ENCODE data around the gene VSNL1. TPM values are rescaled to one million over a fixed set of nuclear protein-coding genes. Genes with fewer than 3 reads are reported as not detected.
"Not testable (repeated sequence)": the region's sequence is repeated elsewhere in the genome, so short reads cannot be mapped to it uniquely, and the experiment has no call there.

The VSNL1 gene
- total and polyA plus RNA-seq, 11 donors, result 2.6 to 26.3 (median 19.3) TPM

DNA sequence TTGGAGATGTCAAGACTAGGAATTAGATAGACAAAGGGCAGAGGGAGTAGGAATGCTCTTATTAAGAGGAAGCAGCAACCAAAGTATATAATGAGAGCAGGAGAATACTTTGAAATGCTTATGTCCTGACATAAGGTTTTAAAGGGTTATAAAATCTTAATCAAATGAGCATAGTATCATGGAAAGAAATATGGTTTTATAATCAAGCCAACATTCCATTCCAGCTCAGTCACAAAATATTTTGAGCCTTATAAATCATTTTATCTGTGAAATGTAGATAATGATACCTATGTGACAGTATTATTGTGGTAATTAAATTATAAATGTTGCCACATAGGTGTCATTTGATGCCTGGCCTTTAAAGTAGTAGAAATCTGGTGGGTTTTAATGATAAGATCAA is 17.6 kb downstream of the VSNL1 start:
- ATAC-seq, result no peak
- Histone ChIP-seq H3K4me3 (no peak overlapping the region), H3K27me3 (no peaks in the 10 kb centered on the region), H3K36me3 (no peaks in the 10 kb centered on the region), H3K9me3 (no peaks in the 10 kb centered on the region), H3K27ac (no peak overlapping the region), H3K4me1 (peaks cover 0 to 4% (median 0%) of the 10 kb centered on the region in 12 donors)
- intact Hi-C loops (cut with DNase I), result no loop called here
- no peak for DNase-seq
- TF ChIP-seq POLR2A (IDR thresholded peaks at IDR 0.05), result no peak
- TF ChIP-seq, protein P1, sequence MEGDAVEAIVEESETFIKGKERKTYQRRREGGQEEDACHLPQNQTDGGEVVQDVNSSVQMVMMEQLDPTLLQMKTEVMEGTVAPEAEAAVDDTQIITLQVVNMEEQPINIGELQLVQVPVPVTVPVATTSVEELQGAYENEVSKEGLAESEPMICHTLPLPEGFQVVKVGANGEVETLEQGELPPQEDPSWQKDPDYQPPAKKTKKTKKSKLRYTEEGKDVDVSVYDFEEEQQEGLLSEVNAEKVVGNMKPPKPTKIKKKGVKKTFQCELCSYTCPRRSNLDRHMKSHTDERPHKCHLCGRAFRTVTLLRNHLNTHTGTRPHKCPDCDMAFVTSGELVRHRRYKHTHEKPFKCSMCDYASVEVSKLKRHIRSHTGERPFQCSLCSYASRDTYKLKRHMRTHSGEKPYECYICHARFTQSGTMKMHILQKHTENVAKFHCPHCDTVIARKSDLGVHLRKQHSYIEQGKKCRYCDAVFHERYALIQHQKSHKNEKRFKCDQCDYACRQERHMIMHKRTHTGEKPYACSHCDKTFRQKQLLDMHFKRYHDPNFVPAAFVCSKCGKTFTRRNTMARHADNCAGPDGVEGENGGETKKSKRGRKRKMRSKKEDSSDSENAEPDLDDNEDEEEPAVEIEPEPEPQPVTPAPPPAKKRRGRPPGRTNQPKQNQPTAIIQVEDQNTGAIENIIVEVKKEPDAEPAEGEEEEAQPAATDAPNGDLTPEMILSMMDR (IDR thresholded peaks at IDR 0.05), result no peak

DNA sequence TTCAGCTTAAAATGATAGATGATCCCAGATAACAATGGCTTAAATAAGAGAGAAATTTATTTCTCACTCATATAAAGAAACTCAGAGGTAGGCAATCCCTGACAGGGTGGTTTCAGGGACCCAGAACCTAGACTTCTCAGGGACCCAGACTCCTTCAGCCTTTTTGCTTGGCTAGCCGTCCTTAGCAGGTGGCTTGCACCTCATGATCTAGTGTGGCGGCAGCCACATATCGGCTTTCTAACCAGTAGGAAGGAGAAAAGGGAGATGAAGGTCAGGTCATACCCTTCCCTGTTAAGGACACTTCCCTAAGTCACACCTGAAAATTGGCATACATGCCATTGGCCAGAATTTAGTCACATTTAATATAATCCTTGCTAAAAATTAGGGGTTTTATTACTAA is 18.4 kb downstream of the VSNL1 start:
- no peaks in the 10 kb centered on the region for H3K27me3 ChIP-seq
- H3K9me3 ChIP-seq, result no peaks in the 10 kb centered on the region
- WGBS, 4 donors, result 76 to 88% (median 82%) methylated on average over 3 of the region's 3 CpGs
- no peak overlapping the region for H3K4me3 ChIP-seq
- H3K4me1 ChIP-seq, result peaks cover 0 to 4% (median 0%) of the 10 kb centered on the region in 12 donors
- H3K36me3 ChIP-seq, result no peaks in the 10 kb centered on the region
- no peak overlapping the region for H3K27ac ChIP-seq
- TF ChIP-seq POLR2A (IDR thresholded peaks at IDR 0.05), result no peak
- TF ChIP-seq, protein P1 (IDR thresholded peaks at IDR 0.05), result no peak
- intact Hi-C loops (cut with DNase I), result no loop called here
- ATAC-seq (no peak), DNase-seq (no peak)

DNA sequence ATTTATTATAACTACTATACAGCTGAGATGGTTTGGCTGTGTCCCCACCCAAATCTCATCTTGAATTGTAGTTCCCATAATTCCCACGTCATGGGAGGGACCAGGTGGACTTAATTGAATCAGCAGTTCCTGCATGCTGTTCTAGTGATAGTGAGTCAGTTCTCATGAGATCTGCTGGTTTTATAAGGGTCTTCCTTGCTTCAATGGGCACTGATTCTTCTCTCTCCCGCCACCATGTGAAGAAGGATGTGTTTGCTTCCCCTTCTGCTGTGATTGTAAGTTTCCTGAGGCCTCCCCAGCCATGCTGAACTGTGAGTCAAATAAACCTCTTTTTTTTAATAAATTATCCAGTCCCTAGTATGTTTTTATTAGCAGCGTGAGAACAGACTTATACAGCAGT is 25.2 kb downstream of the VSNL1 start:
- H3K27me3 ChIP-seq; DNase-seq; H3K4me3 ChIP-seq; H3K36me3 ChIP-seq; H3K9me3 ChIP-seq; ATAC-seq; intact Hi-C loops (cut with DNase I); H3K27ac ChIP-seq; H3K4me1 ChIP-seq: not testable (repeated sequence)
- WGBS, 4 donors, result 79 to 91% (median 84%) methylated on average over 3 of the region's 3 CpGs

DNA sequence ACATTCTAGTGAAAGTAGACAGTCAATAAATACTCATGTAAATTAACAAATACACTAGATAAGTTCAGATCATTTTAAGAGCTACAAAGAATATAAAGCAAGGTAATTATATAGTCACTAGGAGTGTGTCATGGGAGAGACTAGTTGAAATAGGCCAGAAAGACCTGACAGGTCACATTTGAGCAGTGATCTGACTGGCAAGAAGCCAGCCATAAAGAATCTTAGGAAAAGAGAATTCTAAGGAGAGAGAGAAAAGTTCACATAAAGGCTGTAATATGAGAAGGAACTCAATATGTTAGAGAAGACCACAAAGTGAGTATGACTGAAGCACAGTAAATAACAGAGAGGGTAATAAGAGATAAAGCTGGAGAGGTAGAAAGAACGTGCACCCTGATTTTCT is 31.2 kb downstream of the VSNL1 start:
- intact Hi-C loops (cut with DNase I), result loop anchor here in 2 of 10 donors (5.0 to 10.0 kb wide), 2 partner anchors 267 to 799 kb away; no protein-coding TSS in a partner anchor
- Histone ChIP-seq H3K9me3 (no peaks in the 10 kb centered on the region), H3K27ac (no peak overlapping the region), H3K27me3 (no peaks in the 10 kb centered on the region), H3K36me3 (no peaks in the 10 kb centered on the region), H3K4me3 (no peak overlapping the region), H3K4me1 (peaks cover 0 to 3% (median 0%) of the 10 kb centered on the region in 12 donors)
- ATAC-seq (no peak), DNase-seq (no peak)
- TF ChIP-seq, protein P1 (IDR thresholded peaks at IDR 0.05), result no peak
- no peak for TF ChIP-seq POLR2A (IDR thresholded peaks at IDR 0.05)
- 26 to 60% (median 42%) methylated on average over 1 of the region's 1 CpG for WGBS, 4 donors
